GM19035 (cell line): Measurements from ENCODE around the gene EIF3K.

Experiments
- ATAC-seq: cut with Tn5 transposase; IDR thresholded peaks from one replicate; pipeline ENCODE4 v1.9.1; 2021; ENCODE audit not compliant: unreplicated experiment

Gene EIF3K

GRCh38 chr19:38683393-38684077 lies 64.5 kb downstream of the EIF3K start:
- ATAC-seq: no peak

GRCh38 chr19:38684078-38684861 lies 65.3 kb downstream of the EIF3K start:
- no peak for ATAC-seq

GRCh38 chr19:38684862-38685665 lies 66.1 kb downstream of the EIF3K start:
- no peak for ATAC-seq

- ATAC-seq: no peak
Observed at GRCh38 chr19:38685666-38686529, 66.9 kb downstream of the EIF3K start.

GRCh38 chr19:38686530-38686888 lies 67.5 kb downstream of the EIF3K start:
- ATAC-seq: no peak
